HCT116 (cell line): ENCODE data around the gene USP2. TPM values are rescaled to one million over a fixed set of nuclear protein-coding genes. Genes with fewer than 3 reads are reported as not detected.

Experiments used
- ATAC-seq: fragments of 200-7000 bp; cut with Tn5 transposase; 2 replicates; pipeline ENCODE4 v1.9.1; 2020; ENCODE audit warnings: mild to moderate bottlenecking, moderate library complexity
- BruUV-seq: library from RNA; stranded (reverse); fragments of 400-500 nt; replicated peaks from 2 replicates; lab custom pipeline; 2021; lab: Mats Ljungman, UMichigan
- CTCF ChIA-PET: fragments of 300-600 bp; sonication (Branson Sonifier 250); formaldehyde crosslinking; loops from one replicate; lab custom pipeline; 2021; ENCODE audit warnings: antibody characterized with exemption; lab: Charles Lee
- POLR2A ChIA-PET: fragments of 300-600, 350-600 bp; sonication (Branson Sonifier 250); formaldehyde crosslinking; loops from one replicate; lab custom pipeline; 2021; ENCODE audit warnings: antibody characterized with exemption; lab: Charles Lee
- RAD21 ChIA-PET, 2 experiments: fragments of 300-600 bp; sonication (Branson Sonifier 250); formaldehyde crosslinking; loops; one replicate each; lab custom pipeline; 2023; ENCODE audit warnings: low total read pairs in 2 of 2; ENCODE audit not compliant: uncharacterized antibody in 2 of 2, unreplicated experiment in 2 of 2, low non-redundant PET in 1 of 2; lab: Charles Lee
- DNase-seq: peaks from one replicate; pipeline ENCODE4 v3.0.0-alpha.2; 2010; ENCODE audit warnings: low read depth, low spot score
- H2AFZ ChIP-seq: fragments of 200-600 bp; shearing (Covaris generic), sonication (generic); 2 replicates; pipeline ENCODE4 v1.6.1; 2017; ENCODE audit warnings: low read depth, mixed run types, mixed read lengths, antibody characterized with exemption, low read length; ENCODE audit not compliant: poor library complexity, severe bottlenecking
- H3K27ac ChIP-seq: 2 replicates; pipeline ENCODE4 v1.5.1; 2012; ENCODE audit warnings: low read depth, low read length
- H3K27me3 ChIP-seq: fragments of 200-600 bp; sonication (generic); 2 replicates; pipeline ENCODE4 v1.6.1; 2016; ENCODE audit warnings: mixed run types, low read length, mixed read lengths; ENCODE audit not compliant: insufficient read depth
- H3K36me3 ChIP-seq, 2 experiments: fragments of 200-500 bp in 1 of 2; fragments of 200-600 bp in 1 of 2; sonication (Bioruptor generic) in 1 of 2; sonication (generic) in 1 of 2; 2 replicates each; pipeline versions ENCODE4 v1.5.1 to v1.6.1; 2014 to 2016; ENCODE audit warnings: low read length in 2 of 2, inconsistent platforms in 1 of 2, mixed read lengths in 1 of 2, mixed run types in 1 of 2; ENCODE audit not compliant: insufficient read depth in 2 of 2, control insufficient read depth in 1 of 2
- H3K4me1 ChIP-seq, 2 experiments: fragments of 200-600 bp in 1 of 2; sonication (generic) in 1 of 2; 2 replicates each; pipeline versions ENCODE4 v1.5.1 to v1.6.1; 2012 to 2017; ENCODE audit warnings: low read length in 2 of 2, inconsistent platforms in 1 of 2, mild to moderate bottlenecking in 1 of 2, mixed read lengths in 1 of 2, mixed run types in 1 of 2, moderate library complexity in 1 of 2; ENCODE audit not compliant: insufficient read depth in 2 of 2, control insufficient read depth in 1 of 2
- H3K4me2 ChIP-seq: fragments of 200-600 bp; sonication (generic); 2 replicates; pipeline ENCODE4 v1.6.1; 2017; ENCODE audit warnings: mixed run types, low read length, mixed read lengths
- H3K4me3 ChIP-seq, 2 experiments: fragments of 200-600 bp in 1 of 2; sonication (generic) in 1 of 2; replicated peaks in 1 of 2; 2 replicates each; pipeline ENCODE4 v1.5.1; 2011 to 2016; ENCODE audit warnings: low read length in 2 of 2, control low read depth in 1 of 2, low read depth in 1 of 2, mild to moderate bottlenecking in 1 of 2, mixed read lengths in 1 of 2, mixed run types in 1 of 2
- H3K79me2 ChIP-seq: fragments of 200-600 bp; sonication (generic); 2 replicates; pipeline ENCODE4 v1.6.1; 2017; ENCODE audit warnings: mild to moderate bottlenecking, mixed run types, low read length, moderate library complexity, mixed read lengths; ENCODE audit not compliant: insufficient read depth
- H3K9ac ChIP-seq: fragments of 200-600 bp; sonication (generic); 2 replicates; pipeline ENCODE4 v1.6.1; 2016; ENCODE audit warnings: low read length, mixed read lengths
- H3K9me2 ChIP-seq: fragments of 200-600 bp; sonication (generic), shearing (Covaris generic); 2 replicates; pipeline ENCODE4 v1.6.1; 2017; ENCODE audit warnings: mixed run types, mild to moderate bottlenecking, moderate library complexity; ENCODE audit not compliant: insufficient read depth
- H3K9me3 ChIP-seq, 2 experiments: fragments of 200-500 bp in 1 of 2; fragments of 200-600 bp in 1 of 2; sonication (Bioruptor generic) in 1 of 2; sonication (generic) in 1 of 2; 2 replicates each; pipeline ENCODE4 v1.6.1; 2014 to 2017; ENCODE audit warnings: low read length in 2 of 2, mixed read lengths in 2 of 2, inconsistent platforms in 1 of 2, low read depth in 1 of 2, mild to moderate bottlenecking in 1 of 2, mixed run types in 1 of 2, moderate library complexity in 1 of 2; ENCODE audit not compliant: control insufficient read depth in 1 of 2, insufficient read depth in 1 of 2
- H4K20me1 ChIP-seq: fragments of 200-600 bp; sonication (generic), shearing (Covaris generic); 2 replicates; pipeline ENCODE4 v1.6.1; 2017; ENCODE audit warnings: mixed run types, mild to moderate bottlenecking, moderate library complexity; ENCODE audit not compliant: insufficient read depth
- CBX3 ChIP-seq: IDR thresholded peaks from 2 replicates; pipeline ENCODE4 v1.6.1; 2012; ENCODE audit warnings: low read depth
- CTCF ChIP-seq, 3 experiments: fragments of 200-600 bp in 1 of 3; sonication (generic) in 1 of 3; IDR thresholded peaks in 2 of 3; conservative IDR thresholded peaks in 1 of 3; 2 replicates each; pipeline ENCODE4 v1.5.1; 2012 to 2017; ENCODE audit warnings: low read depth in 2 of 3, low read length in 2 of 3, antibody characterized with exemption in 1 of 3, borderline replicate concordance in 1 of 3, control low read depth in 1 of 3, mild to moderate bottlenecking in 1 of 3, mixed read lengths in 1 of 3, mixed run types in 1 of 3, moderate library complexity in 1 of 3; ENCODE audit not compliant: insufficient read depth in 1 of 3
- EGR1 ChIP-seq: IDR thresholded peaks from 2 replicates; pipeline ENCODE4 v1.6.1; 2012; ENCODE audit warnings: low read depth
- EZH2phosphoT487 ChIP-seq: fragments of 200-600 bp; IDR thresholded peaks from 2 replicates; pipeline ENCODE4 v1.6.1; 2018; ENCODE audit warnings: antibody characterized with exemption, borderline replicate concordance
- FOSL1 ChIP-seq: IDR thresholded peaks from 2 replicates; pipeline ENCODE4 v1.6.1; 2012; ENCODE audit warnings: low read depth
- POLR2AphosphoS5 ChIP-seq: IDR thresholded peaks from 2 replicates; pipeline ENCODE4 v1.6.1; 2011; ENCODE audit warnings: mild to moderate bottlenecking, low read depth, low read length, moderate library complexity
- SP1 ChIP-seq: IDR thresholded peaks from 2 replicates; pipeline ENCODE4 v1.6.1; 2012; ENCODE audit warnings: low read depth
- ZBTB33 ChIP-seq: IDR thresholded peaks from 2 replicates; pipeline ENCODE4 v1.6.1; 2011; ENCODE audit warnings: mild to moderate bottlenecking, low read length, moderate library complexity; ENCODE audit not compliant: insufficient replicate concordance; ENCODE audit errors: extremely low read depth
- intact Hi-C: fragments of 100-400 bp; cut with micrococcal nuclease; formaldehyde crosslinking; loops from 2 replicates; pipeline ENCODE4 v1.10.0; 2022
- total RNA-seq: library from RNA; stranded (reverse); gene quantifications from one replicate; pipeline ENCODE4 v1.2.1, GENCODE V29; 2021; ENCODE audit not compliant: unreplicated experiment

The USP2 gene
- total RNA-seq, 1 experiment from 2014 or later: 5.0 TPM

- TF ChIP-seq ZBTB33: peak; percentile 8
- peak; percentile 83 to 86 (median 86) for TF ChIP-seq CTCF (IDR thresholded peaks at IDR 0.05 in 2 of 3, conservative IDR thresholded peaks at IDR 0.05 in 1 of 3; ENCODE audit: borderline replicate concordance in 1 of 3, insufficient read depth in 1 of 3, low read depth in 2 of 3, low read length in 2 of 3)
- no peak for TF ChIP-seq EGR1
Observed at GRCh38 chr11:119381181-119381988, at the start of gene USP2 (continued).

DNA sequence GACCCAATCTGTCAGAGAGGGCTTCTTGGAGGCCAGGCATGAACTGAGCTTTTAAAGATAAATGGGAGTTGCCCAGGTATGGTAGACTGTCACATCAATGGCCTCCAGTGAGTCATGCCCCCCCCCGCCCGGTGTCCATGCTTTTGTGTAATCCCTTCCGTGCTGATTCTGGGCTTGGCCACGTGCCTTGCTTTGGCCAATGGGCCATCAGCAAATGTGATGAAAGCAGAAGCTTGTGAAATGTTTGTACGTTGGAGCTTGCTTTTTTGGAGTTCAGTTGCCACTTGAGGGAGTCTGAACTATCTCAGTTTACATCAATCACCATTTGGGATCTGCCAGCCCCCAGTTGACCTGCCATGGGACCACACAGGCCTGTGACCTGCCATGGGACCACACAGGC, 45.8 kb upstream of the USP2 start:
- no peaks in the 10 kb centered on the region for H3K27me3 ChIP-seq
- DNase-seq: no peak
- no peak overlapping the region for H3K27ac ChIP-seq
- H3K9me2 ChIP-seq: no peaks in the 10 kb centered on the region
- ChIA-PET CTCF (no interaction called here), POLR2A (no interaction called here), RAD21 (interaction anchor here in 1 of 2 experiments (0.7 kb wide), 1 partner anchor 102 kb away, joined by 5 read pairs; no protein-coding TSS in a partner anchor)
- H3K36me3 ChIP-seq: no peaks in the 10 kb centered on the region
- ATAC-seq: peak; percentile 46; the same call in 1 of the 2 replicates
- TF ChIP-seq FOSL1 (no peak), EZH2phosphoT487 (no peak), POLR2AphosphoS5 (no peak), SP1 (no peak), CTCF (IDR thresholded peaks at IDR 0.05 in 2 of 3, conservative IDR thresholded peaks at IDR 0.05 in 1 of 3; ENCODE audit: borderline replicate concordance in 1 of 3, insufficient read depth in 1 of 3, low read depth in 2 of 3, low read length in 2 of 3) (no peak), CBX3 (no peak)
- no TSS peak for BruUV-seq
- intact Hi-C loops: no loop called here
- H3K9me3 ChIP-seq: no peaks in the 10 kb centered on the region
- no peaks in the 10 kb centered on the region for H4K20me1 ChIP-seq
- H3K4me3 ChIP-seq: no peak overlapping the region
- no peak overlapping the region for H2AFZ ChIP-seq
- no peak overlapping the region for H3K4me2 ChIP-seq
- peaks cover 4 to 7% of the 10 kb centered on the region in 2 experiments for H3K4me1 ChIP-seq
- no peak overlapping the region for H3K9ac ChIP-seq
- H3K79me2 ChIP-seq: no peaks in the 10 kb centered on the region
